Suprapubic skin (tissue), 4 donors: ENCODE data around the gene NDUFA1. TPM values are rescaled to one million over a fixed set of nuclear protein-coding genes. Genes with fewer than 3 reads are reported as not detected.

Source experiments
- DNase-seq, 2 donors: peaks; one replicate each; pipeline ENCODE4 v3.0.0-alpha.2; 2019; ENCODE audit warnings: low spot score in 2 of 2
- H3K27ac ChIP-seq: fragments of 200-600 bp; sonication (generic); one replicate; pipeline ENCODE4 v1.5.1; 2019
- H3K27me3 ChIP-seq: fragments of 200-600 bp; sonication (generic); one replicate; pipeline ENCODE4 v1.5.1; 2019
- H3K36me3 ChIP-seq: fragments of 200-600 bp; sonication (generic); one replicate; pipeline ENCODE4 v1.5.1; 2019
- H3K4me1 ChIP-seq: fragments of 200-600 bp; sonication (generic); one replicate; pipeline ENCODE4 v1.5.1; 2019
- H3K4me3 ChIP-seq: fragments of 200-600 bp; sonication (generic); one replicate; pipeline ENCODE4 v1.5.1; 2019; ENCODE audit warnings: mild to moderate bottlenecking
- H3K9me3 ChIP-seq: fragments of 200-600 bp; sonication (generic); one replicate; pipeline ENCODE4 v1.5.1; 2019
- CTCF ChIP-seq, 2 donors: fragments of 200-600 bp in 1 of 2; fragments of 450-650 bp in 1 of 2; sonication (generic) in 1 of 2; IDR thresholded peaks; one replicate each; pipeline ENCODE4 v1.5.1; 2016 to 2019; ENCODE audit warnings: antibody characterized with exemption in 2 of 2, mild to moderate bottlenecking in 1 of 2, moderate library complexity in 1 of 2
- EP300 ChIP-seq: sonication (generic); formaldehyde crosslinking; IDR thresholded peaks from one replicate; pipeline ENCODE4 v1.6.1; 2017; ENCODE audit warnings: antibody characterized with exemption
- POLR2A ChIP-seq, 2 donors: fragments of 450-650 bp; IDR thresholded peaks; one replicate each; pipeline ENCODE4 v1.6.1; 2017; ENCODE audit warnings: antibody characterized with exemption in 2 of 2, mild to moderate bottlenecking in 2 of 2, moderate library complexity in 2 of 2
- POLR2AphosphoS5 ChIP-seq, 3 donors: sonication (generic); formaldehyde crosslinking; IDR thresholded peaks; one replicate each; pipeline ENCODE4 v1.6.1; 2017; ENCODE audit warnings: antibody characterized with exemption in 3 of 3
- WGBS: methylation state at CpG from one replicate; pipeline ENCODE4 v1.1.5; 2018; 5-methylcytosine and 5-hydroxymethylcytosine counted together
- total RNA-seq, 4 donors: library from RNA; depleted of rRNA; stranded (reverse); fragments of >200 nt; gene quantifications; one replicate each; pipeline ENCODE4 v1.1.0, GENCODE V29; 2016

NDUFA1 gene
- total RNA-seq, 4 donors from 2014 or later = 28.7 to 52.9 (median 48.0) TPM

- H3K9me3 ChIP-seq = no peaks in the 10 kb centered on the region
- no peak for TF ChIP-seq POLR2AphosphoS5 (IDR thresholded peaks at IDR 0.05)
- TF ChIP-seq EP300 = no peak
- TF ChIP-seq CTCF (IDR thresholded peaks at IDR 0.05) = no peak
- TF ChIP-seq POLR2A (IDR thresholded peaks at IDR 0.05) = no peak
- WGBS = 42% methylated on average over 53 of the region's 54 CpGs
- DNase-seq = peak; percentile 97
- H3K36me3 ChIP-seq = peaks cover 5% of the 10 kb centered on the region
- peak within 1 kb of the TSS; percentile 65 for H3K4me3 ChIP-seq
- H3K4me1 ChIP-seq = peaks cover 6% of the 10 kb centered on the region
- H3K27me3 ChIP-seq = no peaks in the 10 kb centered on the region
- H3K27ac ChIP-seq = peak within 1 kb of the TSS; percentile 89
These were observed 19.0 kb upstream of the NDUFA1 start, which contains the start of gene UPF3B for GRCh38 chrX:119852382-119853353. TSS of gene UPF3B (minus strand) at chrX:119852963. CDS start at chrX:119852928, 35 bp downstream.

- DNase-seq = no peak
- H3K36me3 ChIP-seq = peaks cover 3% of the 10 kb centered on the region
These were observed 18.2 kb upstream of the NDUFA1 start for GRCh38 chrX:119853444-119853843.

GRCh38 chrX:119870626-119871131 is 953 bp upstream of the NDUFA1 start:
- TF ChIP-seq CTCF (IDR thresholded peaks at IDR 0.05) (no peak), EP300 (no peak), POLR2A (IDR thresholded peaks at IDR 0.05) (no peak), POLR2AphosphoS5 (IDR thresholded peaks at IDR 0.05) (no peak)
- Histone ChIP-seq H3K4me3 (peak overlapping the region; percentile 61), H3K9me3 (no peaks in the 10 kb centered on the region), H3K27ac (peak overlapping the region; percentile 95), H3K27me3 (no peaks in the 10 kb centered on the region), H3K4me1 (peaks cover 7% of the 10 kb centered on the region), H3K36me3 (no peaks in the 10 kb centered on the region)
- 43% methylated on average over 25 of the region's 25 CpGs for WGBS
- no peak for DNase-seq

More at GRCh38 chrX:119853444-119853843, 18.2 kb upstream of the NDUFA1 start:
- H3K27ac ChIP-seq = no peak overlapping the region
- no peak for TF ChIP-seq EP300
- no peak for TF ChIP-seq POLR2A (IDR thresholded peaks at IDR 0.05)
- no peak for TF ChIP-seq POLR2AphosphoS5 (IDR thresholded peaks at IDR 0.05)
- TF ChIP-seq CTCF (IDR thresholded peaks at IDR 0.05) = no peak
- H3K4me1 ChIP-seq = peaks cover 6% of the 10 kb centered on the region
- 39% methylated on average over 10 of the region's 10 CpGs for WGBS
- H3K9me3 ChIP-seq = no peaks in the 10 kb centered on the region
- H3K27me3 ChIP-seq = no peaks in the 10 kb centered on the region
- peak overlapping the region; percentile 65 for H3K4me3 ChIP-seq

- Histone ChIP-seq H3K4me1 (peaks cover 7% of the 10 kb centered on the region), H3K27me3 (no peaks in the 10 kb centered on the region), H3K27ac (peak overlapping the region; percentile 95), H3K36me3 (no peaks in the 10 kb centered on the region), H3K9me3 (no peaks in the 10 kb centered on the region), H3K4me3 (peak overlapping the region; percentile 61)
- TF ChIP-seq CTCF (IDR thresholded peaks at IDR 0.05) (no peak), POLR2AphosphoS5 (IDR thresholded peaks at IDR 0.05) (no peak), POLR2A (IDR thresholded peaks at IDR 0.05) (no peak), EP300 (no peak)
- DNase-seq = no peak
- 29% methylated on average over 26 of the region's 26 CpGs for WGBS
These were observed 410 bp upstream of the NDUFA1 start for GRCh38 chrX:119871245-119871598.

- DNase-seq = no peak
- Histone ChIP-seq H3K36me3 (peaks cover 16% of the 10 kb centered on the region), H3K9me3 (no peaks in the 10 kb centered on the region), H3K27ac (no peak overlapping the region), H3K4me1 (no peaks in the 10 kb centered on the region), H3K4me3 (no peak overlapping the region), H3K27me3 (no peaks in the 10 kb centered on the region)
- 61% methylated on average over 2 of the region's 2 CpGs for WGBS
- TF ChIP-seq CTCF (IDR thresholded peaks at IDR 0.05) (no peak), POLR2A (IDR thresholded peaks at IDR 0.05) (no peak), POLR2AphosphoS5 (IDR thresholded peaks at IDR 0.05) (no peak), EP300 (no peak)
These were observed 7.1 kb downstream of the NDUFA1 start for GRCh38 chrX:119878740-119879139.
